Hepatocyte (in vitro differentiated cells): Measurements from ENCODE around the gene RAB4B. TPM values are rescaled to one million over a fixed set of nuclear protein-coding genes. Genes with fewer than 3 reads are reported as not detected.

Source experiments
- DNase-seq: peaks from one replicate; pipeline ENCODE4 v3.0.0-alpha.2; 2016; ENCODE audit warnings: low spot score
- H2AFZ ChIP-seq: fragments of 200-600 bp; sonication (generic); 2 replicates; pipeline ENCODE4 v1.6.0; 2016; ENCODE audit warnings: antibody characterized with exemption, mild to moderate bottlenecking
- H3K27ac ChIP-seq: fragments of 200-600 bp; sonication (generic); 2 replicates; pipeline ENCODE4 v1.5.1; 2016; ENCODE audit warnings: mild to moderate bottlenecking
- H3K27me3 ChIP-seq: fragments of 200-600 bp; sonication (generic); 2 replicates; pipeline ENCODE4 v1.6.1; 2016
- H3K36me3 ChIP-seq: fragments of 200-600 bp; sonication (generic); replicated peaks from 2 replicates; pipeline ENCODE4 v1.5.1; 2016; ENCODE audit warnings: low read depth; ENCODE audit not compliant: insufficient read depth
- H3K4me1 ChIP-seq: fragments of 200-600 bp; sonication (generic); 2 replicates; pipeline ENCODE4 v1.5.1; 2016; ENCODE audit warnings: mild to moderate bottlenecking, moderate library complexity; ENCODE audit not compliant: insufficient read depth
- H3K4me2 ChIP-seq: fragments of 200-600 bp; sonication (generic); 2 replicates; pipeline ENCODE4 v1.6.0; 2016
- H3K4me3 ChIP-seq: fragments of 200-600 bp; sonication (generic); 2 replicates; pipeline ENCODE4 v1.5.1; 2016; ENCODE audit warnings: mild to moderate bottlenecking
- H3K79me2 ChIP-seq: fragments of 200-600 bp; sonication (generic); 2 replicates; pipeline ENCODE4 v1.6.0; 2017; ENCODE audit warnings: mild to moderate bottlenecking
- H3K9me2 ChIP-seq: fragments of 200-600 bp; sonication (generic); replicated peaks from 2 replicates; pipeline ENCODE4 v1.6.0; 2017; ENCODE audit warnings: mild to moderate bottlenecking; ENCODE audit not compliant: insufficient read depth
- H3K9me3 ChIP-seq: fragments of 200-600 bp; sonication (generic); 2 replicates; pipeline ENCODE4 v1.5.1; 2016; ENCODE audit warnings: low read depth, mild to moderate bottlenecking
- H4K20me1 ChIP-seq: fragments of 200-600 bp; sonication (generic); 2 replicates; pipeline ENCODE4 v1.6.0; 2016; ENCODE audit warnings: mild to moderate bottlenecking; ENCODE audit not compliant: insufficient read depth, poor library complexity, severe bottlenecking
- CTCF ChIP-seq: fragments of 200-600 bp; sonication (generic); IDR thresholded peaks from 2 replicates; pipeline ENCODE4 v1.5.1; 2016; ENCODE audit warnings: antibody characterized with exemption, mild to moderate bottlenecking; ENCODE audit not compliant: poor library complexity
- EZH2 ChIP-seq: fragments of 200-600 bp; sonication (generic); IDR thresholded peaks from 2 replicates; pipeline ENCODE4 v1.6.1; 2016; ENCODE audit warnings: antibody characterized with exemption, mild to moderate bottlenecking, borderline replicate concordance
- EZH2phosphoT487 ChIP-seq: fragments of 200-600 bp; sonication (generic); IDR thresholded peaks from one replicate; pipeline ENCODE4 v1.6.1; 2018; ENCODE audit warnings: antibody characterized with exemption, mild to moderate bottlenecking, low read depth, moderate library complexity; ENCODE audit not compliant: unreplicated experiment, severe bottlenecking
- WGBS: methylation state at CpG from one replicate; pipeline ENCODE4 v1.1.6; 2016; ENCODE audit warnings: low lambda C conversion rate; ENCODE audit errors: missing lambda C conversion rate; 5-methylcytosine and 5-hydroxymethylcytosine counted together
- polyA plus RNA-seq: library from polyadenylated mRNA; unstranded; fragments of >200 nt; fragmentation: Nextera tagmentation; extraction: Ambion mirVana; gene quantifications from 2 replicates; pipeline ENCODE4 v1.2.1, GENCODE V29; 2016
- total RNA-seq: library from RNA; depleted of rRNA; stranded (reverse); fragments of >200 nt; gene quantifications from 2 replicates; pipeline ENCODE4 v1.2.3, GENCODE V29; 2014

The RAB4B gene
- total and polyA plus RNA-seq, 2 experiments from 2014 or later = 20.2 to 49.3 TPM

- H3K27ac ChIP-seq = peak within 1 kb of the TSS; percentile 95
- 2% methylated on average over 43 of the region's 43 CpGs for WGBS
- no peaks in the 10 kb centered on the region for H3K9me3 ChIP-seq
- H4K20me1 ChIP-seq = no peaks in the 10 kb centered on the region
- H3K4me1 ChIP-seq = peaks cover 35% of the 10 kb centered on the region
- no peaks in the 10 kb centered on the region for H3K9me2 ChIP-seq
- H3K4me2 ChIP-seq = peak within 1 kb of the TSS; percentile 81
- peak within 1 kb of the TSS; percentile 29 for H3K4me3 ChIP-seq
- H3K79me2 ChIP-seq = peaks cover 44% of the 10 kb centered on the region
- TF ChIP-seq EZH2 (no peak), CTCF (no peak)
- peak; percentile 100 for DNase-seq
- no peaks in the 10 kb centered on the region for H3K36me3 ChIP-seq
- H3K27me3 ChIP-seq = no peaks in the 10 kb centered on the region
- peak within 1 kb of the TSS; percentile 10 for H2AFZ ChIP-seq
These were observed 27.8 kb upstream of the RAB4B start, which contains the start of gene ACTMAP for GRCh38 chr19:40750058-40750873. Gene ACTMAP, minus strand, starts transcription at chr19:40750477. Its CDS starts 674 bp downstream, at chr19:40749803.

- peaks cover 51% of the 10 kb centered on the region for H3K79me2 ChIP-seq
- no peaks in the 10 kb centered on the region for H3K9me3 ChIP-seq
- peak within 1 kb of the TSS; percentile 10 for H2AFZ ChIP-seq
- H3K4me3 ChIP-seq = peak within 1 kb of the TSS; percentile 29
- no peaks in the 10 kb centered on the region for H3K9me2 ChIP-seq
- DNase-seq = peak; percentile 99
- H4K20me1 ChIP-seq = no peaks in the 10 kb centered on the region
- TF ChIP-seq EZH2 = no peak
- peaks cover 40% of the 10 kb centered on the region for H3K4me1 ChIP-seq
- under 1% methylated on average over 43 of the region's 46 CpGs for WGBS
- peak within 1 kb of the TSS; percentile 81 for H3K4me2 ChIP-seq
- H3K36me3 ChIP-seq = no peaks in the 10 kb centered on the region
- peak within 1 kb of the TSS; percentile 95 for H3K27ac ChIP-seq
- no peaks in the 10 kb centered on the region for H3K27me3 ChIP-seq
These were observed 27.0 kb upstream of the RAB4B start, which contains the start of gene SNRPA for GRCh38 chr19:40750874-40751537. Gene SNRPA, plus strand, starts transcription at chr19:40751203. Its CDS starts 206 bp downstream, at chr19:40751409.

- H3K79me2 ChIP-seq = peaks cover 64% of the 10 kb centered on the region
- no peaks in the 10 kb centered on the region for H3K36me3 ChIP-seq
- TF ChIP-seq CTCF = no peak
- peaks cover 3% of the 10 kb centered on the region for H4K20me1 ChIP-seq
- no peak overlapping the region for H2AFZ ChIP-seq
- peaks cover 40% of the 10 kb centered on the region for H3K4me1 ChIP-seq
- H3K4me2 ChIP-seq = peak overlapping the region; percentile 78
- H3K9me2 ChIP-seq = no peaks in the 10 kb centered on the region
- peak overlapping the region; percentile 72 for H3K27ac ChIP-seq
- no peak for DNase-seq
- no peaks in the 10 kb centered on the region for H3K9me3 ChIP-seq
- H3K27me3 ChIP-seq = no peaks in the 10 kb centered on the region
- H3K4me3 ChIP-seq = peak overlapping the region; percentile 29
- 83% methylated on average over 12 of the region's 12 CpGs for WGBS
These were observed 25.7 kb upstream of the RAB4B start for GRCh38 chr19:40752257-40752781.

- H4K20me1 ChIP-seq = peaks cover 3% of the 10 kb centered on the region
- no peaks in the 10 kb centered on the region for H3K9me3 ChIP-seq
- no peaks in the 10 kb centered on the region for H3K9me2 ChIP-seq
- peak overlapping the region; percentile 75 for H3K4me2 ChIP-seq
- no peak overlapping the region for H2AFZ ChIP-seq
- DNase-seq = peak; percentile 73
- no peak for TF ChIP-seq EZH2
- TF ChIP-seq EZH2phosphoT487 = no peak
- TF ChIP-seq CTCF = no peak
- H3K27ac ChIP-seq = peak overlapping the region; percentile 96
- H3K36me3 ChIP-seq = no peaks in the 10 kb centered on the region
- WGBS = 68% methylated on average over 9 of the region's 9 CpGs
- H3K79me2 ChIP-seq = peaks cover 72% of the 10 kb centered on the region
- no peaks in the 10 kb centered on the region for H3K27me3 ChIP-seq
- peaks cover 33% of the 10 kb centered on the region for H3K4me1 ChIP-seq
- no peak overlapping the region for H3K4me3 ChIP-seq
These were observed 23.3 kb upstream of the RAB4B start for GRCh38 chr19:40754611-40755247.
